Hippocampal formation (tissue), 2 donors: ENCODE measurements around the gene KRTAP9-4.
"Not testable (repeated sequence)": the region's sequence is repeated elsewhere in the genome, so short reads cannot be mapped to it uniquely, and the experiment has no call there.

Experiments used
- DNase-seq, 2 donors: peaks; one replicate each; lab custom pipeline; 2025; lab: John Stamatoyannopoulos, UW

KRTAP9-4 gene, protein sequence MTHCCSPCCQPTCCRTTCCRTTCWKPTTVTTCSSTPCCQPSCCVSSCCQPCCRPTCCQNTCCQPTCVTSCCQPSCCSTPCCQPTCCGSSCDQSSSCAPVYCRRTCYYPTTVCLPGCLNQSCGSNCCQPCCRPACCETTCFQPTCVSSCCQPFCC

DNA sequence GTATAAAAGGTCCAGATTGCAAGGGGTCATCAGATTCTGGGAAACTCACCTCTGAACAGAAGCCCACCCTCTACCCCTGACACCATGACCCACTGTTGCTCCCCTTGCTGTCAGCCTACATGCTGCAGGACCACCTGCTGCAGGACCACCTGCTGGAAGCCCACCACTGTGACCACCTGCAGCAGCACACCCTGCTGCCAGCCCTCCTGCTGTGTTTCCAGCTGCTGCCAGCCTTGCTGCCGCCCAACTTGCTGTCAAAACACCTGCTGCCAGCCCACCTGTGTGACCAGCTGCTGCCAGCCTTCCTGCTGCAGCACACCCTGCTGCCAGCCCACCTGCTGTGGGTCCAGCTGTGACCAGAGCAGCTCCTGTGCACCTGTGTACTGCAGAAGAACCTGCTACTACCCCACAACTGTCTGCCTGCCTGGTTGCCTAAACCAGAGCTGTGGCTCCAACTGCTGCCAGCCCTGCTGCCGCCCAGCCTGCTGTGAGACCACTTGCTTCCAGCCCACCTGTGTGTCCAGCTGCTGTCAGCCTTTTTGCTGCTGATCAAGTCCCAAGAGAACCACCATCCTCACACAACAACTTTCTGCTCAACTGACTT, at the start of gene KRTAP9-4:
Gene KRTAP9-4, plus strand, starts transcription at position 51 of the 604 bp plus-strand sequence. Its CDS starts 34 bp downstream, at position 85.
- not testable (repeated sequence) for DNase-seq

DNA sequence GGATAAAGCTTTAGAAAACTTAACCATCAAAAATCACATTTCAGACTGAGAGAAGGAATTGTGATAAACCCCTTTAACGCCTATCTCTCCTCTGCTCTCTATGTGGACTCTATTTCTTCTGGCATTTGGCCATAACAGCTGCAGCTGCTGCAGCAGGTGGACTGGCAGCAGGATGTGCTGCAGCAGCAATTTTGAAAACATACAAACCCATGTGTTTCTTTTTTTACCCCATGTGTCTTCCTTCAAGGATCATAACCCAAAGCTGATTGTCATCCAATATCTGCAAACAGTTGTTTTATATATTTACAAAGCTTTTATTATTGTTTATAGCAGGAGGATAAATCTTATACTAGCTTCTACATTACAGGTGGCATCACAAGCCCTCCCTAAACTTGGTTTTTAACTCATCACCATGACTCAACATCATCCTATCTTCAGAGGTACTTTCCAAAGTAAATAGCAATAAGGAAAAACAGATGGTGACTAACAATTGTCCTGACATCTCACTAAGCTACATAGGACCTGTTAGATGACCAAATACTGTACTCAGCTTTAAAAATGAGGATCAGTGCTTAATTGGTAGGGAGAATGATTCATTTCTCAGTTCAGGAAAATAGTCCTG, 37.5 kb upstream of the KRTAP9-4 start:
- no peak for DNase-seq

DNA sequence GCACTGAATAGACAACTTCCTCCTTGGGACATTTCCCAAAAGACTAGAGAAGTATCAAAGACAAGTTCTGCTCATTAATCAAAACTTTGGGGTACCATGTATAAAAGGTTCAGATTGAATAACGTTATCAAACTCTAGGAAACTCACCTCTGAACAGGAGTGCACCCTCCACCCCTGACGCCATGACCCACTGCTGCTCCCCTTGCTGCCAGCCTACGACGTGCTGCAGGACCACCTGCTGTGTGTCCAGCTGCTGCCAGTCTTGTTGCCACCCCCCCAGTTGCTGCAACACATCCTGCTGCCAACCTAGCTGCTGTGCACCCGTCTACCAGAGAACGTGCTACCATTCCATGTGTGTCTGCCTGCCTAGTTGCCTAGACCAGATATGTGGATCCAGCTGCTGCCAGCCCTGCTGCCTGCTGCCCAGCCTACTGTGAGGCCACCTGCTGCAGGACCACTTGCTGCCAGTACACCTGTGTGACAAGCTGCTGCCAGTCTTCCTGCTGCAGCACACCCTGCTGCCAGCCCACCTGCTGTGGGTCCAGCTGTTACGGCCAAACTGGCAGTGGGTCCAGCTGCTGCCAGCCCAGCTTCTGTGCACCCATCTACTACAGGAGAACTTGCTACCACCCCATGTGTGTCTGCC, 36.8 kb upstream of the KRTAP9-4 start:
- no peak for DNase-seq

DNA sequence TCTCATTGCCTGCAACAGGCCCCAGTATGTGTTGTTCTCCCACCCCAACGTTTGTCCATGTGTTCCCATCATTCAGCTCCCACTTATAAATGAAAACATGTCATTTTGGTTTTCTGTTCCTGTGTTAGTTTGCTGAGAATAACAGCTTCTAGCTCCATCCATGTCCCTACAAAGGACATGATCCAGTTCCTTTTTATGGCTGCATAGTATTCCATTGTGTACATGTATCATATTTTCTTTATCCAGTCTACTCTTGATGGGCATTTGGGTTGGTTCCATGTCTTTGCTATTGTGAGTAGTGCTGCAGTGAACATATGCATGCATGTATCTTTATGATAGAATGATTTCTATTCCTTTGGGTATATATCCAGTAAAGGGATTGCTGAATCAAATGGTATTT, 33.8 kb upstream of the KRTAP9-4 start:
- DNase-seq = no peak

DNA sequence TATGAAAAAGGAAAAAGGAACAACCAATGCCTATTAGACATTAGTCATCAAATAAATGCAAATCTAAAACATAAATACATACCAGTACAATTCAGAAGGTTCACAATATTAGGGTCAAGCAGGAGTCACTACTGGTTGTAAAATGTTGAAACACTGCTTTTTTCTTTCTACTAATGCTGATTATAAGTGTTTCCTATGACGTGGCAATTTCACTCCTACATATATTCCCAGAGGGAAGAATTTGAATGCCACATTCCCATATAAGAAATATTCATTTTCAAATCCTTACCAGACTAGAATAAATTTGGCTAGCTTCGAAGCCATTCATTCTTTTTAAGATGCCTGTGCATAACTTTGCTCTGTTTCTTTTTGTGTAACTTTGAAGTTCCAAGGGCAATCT, 25.7 kb upstream of the KRTAP9-4 start:
- DNase-seq = no peak

DNA sequence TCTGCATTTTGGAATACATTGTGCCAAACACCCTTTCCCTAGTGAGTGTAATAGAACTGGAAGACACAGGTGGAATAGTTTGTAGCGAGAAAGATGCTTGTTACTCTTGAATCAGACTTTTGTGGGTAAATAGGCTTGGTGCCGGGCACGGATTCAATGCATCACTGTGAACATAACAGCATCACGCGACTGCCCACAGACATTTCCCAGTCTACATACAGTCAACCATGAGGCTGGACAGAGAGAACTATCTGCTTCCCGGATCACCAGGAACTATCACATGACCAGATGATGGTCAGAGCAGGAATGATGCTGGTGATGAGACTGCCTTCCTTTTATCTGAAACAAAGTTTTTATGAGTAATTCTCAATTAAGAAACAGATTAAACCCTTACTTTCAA, 23.4 kb upstream of the KRTAP9-4 start:
- no peak for DNase-seq

DNA sequence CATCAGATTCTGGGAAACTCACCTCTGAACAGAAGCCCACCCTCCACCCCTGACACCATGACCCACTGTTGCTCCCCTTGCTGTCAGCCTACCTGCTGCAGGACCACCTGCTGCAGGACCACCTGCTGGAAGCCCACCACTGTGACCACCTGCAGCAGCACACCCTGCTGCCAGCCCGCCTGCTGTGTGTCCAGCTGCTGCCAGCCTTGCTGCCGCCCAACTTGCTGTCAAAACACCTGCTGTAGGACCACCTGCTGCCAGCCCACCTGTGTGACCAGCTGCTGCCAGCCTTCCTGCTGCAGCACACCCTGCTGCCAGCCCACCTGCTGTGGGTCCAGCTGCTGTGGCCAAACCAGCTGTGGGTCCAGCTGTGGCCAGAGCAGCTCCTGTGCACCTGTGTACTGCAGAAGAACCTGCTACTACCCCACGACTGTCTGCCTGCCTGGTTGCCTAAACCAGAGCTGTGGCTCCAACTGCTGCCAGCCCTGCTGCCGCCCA, 22.8 kb upstream of the KRTAP9-4 start, which contains the start of gene KRTAP9-2:
Gene KRTAP9-2, plus strand, starts transcription at position 51 of the 498 bp plus-strand sequence. Its CDS starts 7 bp downstream, at position 58.
- not testable (repeated sequence) for DNase-seq

DNA sequence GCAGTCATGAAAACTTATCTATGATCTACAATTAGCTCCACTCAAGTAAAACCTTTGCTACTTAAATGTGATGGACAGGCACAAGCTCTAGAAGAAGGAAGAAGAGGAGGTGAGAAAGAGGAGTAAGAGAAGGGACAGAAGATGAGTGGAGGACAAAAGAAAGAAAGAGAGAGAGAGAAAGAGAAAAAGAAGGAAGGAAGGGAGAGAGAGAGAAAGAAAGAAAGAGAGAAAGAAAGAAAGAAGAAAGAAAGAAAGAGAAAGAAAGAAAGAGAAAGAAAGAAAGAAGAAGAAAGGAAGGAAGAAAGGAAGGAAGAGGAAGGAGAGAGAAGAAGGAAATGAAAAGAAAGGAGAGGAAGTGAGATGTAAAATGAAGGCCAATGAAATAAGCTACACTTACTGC, 19.4 kb upstream of the KRTAP9-4 start:
- DNase-seq = no peak

DNA sequence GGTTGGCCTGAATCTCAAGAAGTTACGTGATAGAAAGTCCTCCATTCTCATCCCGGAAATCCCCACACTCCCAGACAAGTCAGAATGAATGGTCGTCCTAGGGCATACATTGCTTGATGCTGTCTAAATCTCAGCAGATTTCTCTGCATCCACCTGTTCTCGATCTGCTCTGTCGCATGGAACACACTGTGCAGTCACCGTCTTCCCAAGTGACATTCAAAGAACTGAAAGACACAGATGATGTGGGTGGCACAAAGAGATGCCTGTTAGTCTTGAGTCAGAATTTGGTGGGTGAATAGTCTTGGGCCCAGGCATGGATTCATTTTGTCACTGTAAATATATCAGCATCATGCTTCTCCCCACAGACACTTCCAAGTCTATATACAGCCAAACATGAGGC, 17.8 kb upstream of the KRTAP9-4 start:
- no peak for DNase-seq

DNA sequence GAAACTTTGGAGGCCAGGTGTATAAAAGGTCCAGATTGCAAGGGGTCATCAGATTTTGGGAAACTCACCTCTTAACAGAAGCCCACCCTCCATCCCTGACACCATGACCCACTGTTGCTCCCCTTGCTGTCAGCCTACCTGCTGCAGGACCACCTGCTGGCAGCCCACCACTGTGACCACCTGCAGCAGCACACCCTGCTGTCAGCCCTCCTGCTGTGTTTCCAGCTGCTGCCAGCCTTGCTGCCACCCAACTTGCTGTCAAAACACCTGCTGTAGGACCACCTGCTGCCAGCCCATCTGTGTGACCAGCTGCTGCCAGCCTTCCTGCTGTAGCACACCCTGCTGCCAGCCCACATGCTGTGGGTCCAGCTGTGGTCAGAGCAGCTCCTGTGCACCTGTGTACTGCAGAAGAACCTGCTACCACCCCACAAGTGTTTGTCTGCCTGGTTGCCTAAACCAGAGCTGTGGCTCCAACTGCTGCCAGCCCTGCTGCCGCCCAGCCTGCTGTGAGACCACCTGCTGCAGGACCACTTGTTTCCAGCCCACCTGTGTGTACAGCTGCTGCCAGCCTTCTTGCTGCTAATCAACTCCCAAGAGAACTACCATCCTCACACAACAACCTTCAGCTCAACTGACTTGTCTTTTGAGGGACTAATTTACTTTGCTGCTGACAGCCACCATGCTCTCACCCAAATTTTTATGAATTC, 16.9 kb upstream of the KRTAP9-4 start, which contains the start of gene KRTAP9-3:
Gene KRTAP9-3, plus strand, starts transcription at position 51 of the 707 bp plus-strand sequence. Its CDS starts 53 bp downstream, at position 104.
- not testable (repeated sequence) for DNase-seq

DNA sequence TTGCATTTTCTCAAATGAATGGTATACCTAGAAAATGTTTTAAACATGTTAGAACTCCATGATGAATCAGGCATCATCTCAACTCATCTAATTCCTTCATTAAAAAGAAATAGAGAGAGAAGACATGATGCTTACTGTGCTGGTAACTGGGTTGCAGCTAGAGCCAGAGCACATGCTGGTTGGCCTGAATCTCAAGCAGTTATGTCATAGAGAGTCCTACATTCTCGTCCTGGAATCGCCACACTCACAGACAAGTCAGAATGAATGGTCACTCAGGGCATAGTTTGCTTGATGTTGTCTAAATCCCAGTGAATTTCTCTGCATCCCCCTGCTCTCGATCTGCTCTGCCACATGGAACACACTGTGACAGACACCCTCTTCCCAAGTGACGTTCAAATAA, 12.4 kb upstream of the KRTAP9-4 start:
- not testable (repeated sequence) for DNase-seq

DNA sequence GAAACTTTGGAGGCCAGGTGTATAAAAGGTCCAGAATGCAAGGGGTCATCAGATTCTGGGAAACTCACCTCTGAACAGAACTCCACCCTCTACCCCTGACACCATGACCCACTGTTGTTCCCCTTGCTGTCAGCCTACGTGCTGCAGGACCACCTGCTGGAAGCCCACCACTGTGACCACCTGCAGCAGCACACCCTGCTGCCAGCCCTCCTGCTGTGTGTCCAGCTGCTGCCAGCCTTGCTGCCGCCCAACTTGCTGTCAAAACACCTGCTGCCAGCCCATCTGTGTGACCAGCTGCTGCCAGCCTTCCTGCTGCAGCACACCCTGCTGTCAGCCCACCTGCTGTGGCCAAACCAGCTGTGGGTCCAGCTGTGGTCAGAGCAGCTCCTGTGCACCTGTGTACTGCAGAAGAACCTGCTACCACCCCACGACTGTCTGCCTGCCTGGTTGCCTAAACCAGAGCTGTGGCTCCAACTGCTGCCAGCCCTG, 11.5 kb upstream of the KRTAP9-4 start, which contains the start of gene KRTAP9-8:
Gene KRTAP9-8, plus strand, starts transcription at position 51 of the 489 bp plus-strand sequence. Its CDS starts 53 bp downstream, at position 104.
- not testable (repeated sequence) for DNase-seq

DNA sequence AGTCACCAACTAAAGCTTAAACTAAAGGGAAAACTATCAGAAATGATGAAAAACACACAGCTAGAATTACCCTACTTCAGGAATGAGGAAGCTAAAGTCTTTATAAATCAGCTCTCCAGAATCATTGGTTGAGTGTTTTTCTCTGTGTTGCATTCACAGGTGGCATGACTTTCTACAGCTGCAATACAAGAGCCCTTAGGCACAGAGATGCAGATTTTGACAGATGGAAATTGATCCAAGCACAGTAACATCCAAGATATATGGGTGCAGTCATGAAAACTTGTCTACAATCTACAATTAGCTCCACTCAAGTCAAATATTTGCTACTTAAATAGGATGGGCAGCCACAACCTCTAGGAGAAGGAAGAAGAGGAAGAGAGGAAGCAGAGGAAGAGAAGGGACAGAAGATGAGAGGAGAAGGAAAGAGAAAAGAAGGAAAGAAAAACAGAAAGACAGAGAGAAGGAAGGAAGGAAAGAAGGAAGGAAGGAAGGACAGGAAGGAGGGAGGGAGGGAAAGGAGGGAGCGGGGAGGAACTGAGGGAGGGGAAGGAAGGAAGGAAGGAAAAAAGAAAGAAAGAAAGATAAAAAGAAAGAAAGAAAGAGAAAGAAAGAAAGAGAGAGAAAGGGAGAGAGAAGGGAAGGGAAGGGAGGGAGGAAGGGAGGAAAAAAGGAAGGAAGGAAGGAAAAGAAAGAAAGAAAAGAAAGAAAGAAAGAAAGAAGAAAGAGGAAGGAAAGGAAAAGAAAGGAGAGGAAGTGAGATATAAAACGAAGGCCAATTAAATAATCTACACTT, 2.3 kb upstream of the KRTAP9-4 start:
- DNase-seq = not testable (repeated sequence)

DNA sequence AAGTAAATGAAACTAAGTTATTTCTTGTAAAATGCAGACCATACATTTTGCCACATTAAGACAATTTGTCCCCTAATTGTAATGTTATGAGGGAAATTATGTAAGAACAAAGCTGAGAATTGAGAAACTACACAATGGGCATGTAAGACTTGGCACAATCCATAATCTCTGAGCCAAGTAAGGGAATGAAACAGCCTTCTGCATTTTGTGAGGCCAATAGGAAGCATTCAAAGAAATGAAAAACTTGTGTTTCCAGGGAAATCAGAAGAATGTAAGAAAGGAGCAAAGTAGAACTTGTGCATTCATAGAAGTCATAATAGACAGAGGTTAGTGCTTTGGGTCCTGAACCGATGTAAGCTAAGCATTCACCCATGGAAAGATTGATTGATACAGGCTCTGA, 1.8 kb downstream of the KRTAP9-4 start:
- no peak for DNase-seq

DNA sequence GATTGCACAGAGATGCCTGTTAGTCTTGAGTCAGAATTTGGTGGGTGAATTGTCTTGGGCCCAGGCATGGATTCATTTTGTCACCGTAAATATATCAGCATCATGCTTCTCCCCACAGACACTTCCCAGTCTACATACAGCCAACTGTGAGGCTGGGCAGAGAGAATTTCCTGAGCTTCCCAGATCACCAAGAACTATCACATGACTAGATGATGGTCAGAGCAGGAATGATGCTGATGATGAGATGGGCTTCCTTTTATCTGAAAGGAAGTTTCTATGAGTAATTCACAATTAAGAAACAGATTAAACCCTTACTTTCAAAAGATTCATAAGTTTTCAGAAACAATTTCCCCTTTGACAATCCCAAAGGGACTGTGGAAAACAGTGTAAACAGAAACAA, 5.4 kb downstream of the KRTAP9-4 start:
- no peak for DNase-seq

DNA sequence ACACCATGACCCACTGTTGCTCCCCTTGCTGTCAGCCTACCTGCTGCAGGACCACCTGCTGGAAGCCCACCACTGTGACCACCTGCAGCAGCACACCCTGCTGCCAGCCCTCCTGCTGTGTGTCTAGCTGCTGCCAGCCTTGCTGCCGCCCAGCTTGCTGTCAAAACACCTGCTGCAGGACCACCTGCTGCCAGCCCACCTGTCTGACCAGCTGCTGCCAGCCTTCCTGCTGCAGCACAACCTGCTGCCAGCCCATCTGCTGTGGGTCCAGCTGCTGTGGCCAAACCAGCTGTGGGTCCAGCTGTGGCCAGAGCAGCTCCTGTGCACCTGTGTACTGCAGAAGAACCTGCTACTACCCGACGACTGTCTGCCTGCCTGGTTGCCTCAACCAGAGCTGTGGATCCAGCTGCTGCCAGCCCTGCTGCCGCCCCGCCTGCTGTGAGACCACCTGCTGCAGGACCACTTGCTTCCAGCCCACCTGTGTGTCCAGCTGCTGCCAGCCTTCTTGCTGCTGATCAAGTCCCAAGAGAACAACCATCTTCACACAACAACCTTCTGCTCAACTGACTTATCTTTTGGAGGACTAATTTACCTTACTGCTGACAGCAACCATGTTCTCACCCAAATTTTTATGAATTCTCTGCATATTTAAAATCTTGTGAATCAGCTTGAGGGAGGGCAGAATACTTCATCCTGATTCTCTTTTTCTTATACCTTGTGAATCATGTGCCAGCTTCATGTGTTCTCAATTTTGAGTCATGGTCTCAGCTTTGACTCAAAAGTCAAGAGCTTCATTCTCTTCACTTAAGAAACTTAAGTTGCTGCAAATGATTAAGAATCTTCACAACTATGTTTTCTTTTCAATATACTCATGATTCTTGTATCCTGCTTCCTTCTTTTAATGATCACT, 6.1 kb downstream of the KRTAP9-4 start, which contains the start of gene KRTAP9-9:
Gene KRTAP9-9, plus strand, starts transcription at position 4 of the 910 bp plus-strand sequence.
- DNase-seq = not testable (repeated sequence)

DNA sequence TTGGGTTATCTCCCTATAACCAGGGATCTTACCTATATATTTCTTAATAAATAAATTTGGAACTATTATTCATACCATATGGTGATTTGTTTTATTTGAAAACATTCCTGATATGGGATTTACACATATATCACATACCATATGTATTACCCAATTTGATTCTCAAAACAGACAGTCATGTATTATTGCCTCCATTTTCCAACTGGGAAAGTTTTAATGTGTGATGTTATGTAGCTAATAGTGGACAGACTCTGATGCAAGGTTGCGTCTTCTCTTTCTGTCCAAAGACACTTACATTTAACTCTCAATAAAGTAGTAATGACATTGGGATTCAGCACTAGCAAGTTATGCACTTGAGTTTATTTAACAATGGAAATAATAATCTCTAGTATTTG, 6.8 kb downstream of the KRTAP9-4 start:
- DNase-seq = no peak

DNA sequence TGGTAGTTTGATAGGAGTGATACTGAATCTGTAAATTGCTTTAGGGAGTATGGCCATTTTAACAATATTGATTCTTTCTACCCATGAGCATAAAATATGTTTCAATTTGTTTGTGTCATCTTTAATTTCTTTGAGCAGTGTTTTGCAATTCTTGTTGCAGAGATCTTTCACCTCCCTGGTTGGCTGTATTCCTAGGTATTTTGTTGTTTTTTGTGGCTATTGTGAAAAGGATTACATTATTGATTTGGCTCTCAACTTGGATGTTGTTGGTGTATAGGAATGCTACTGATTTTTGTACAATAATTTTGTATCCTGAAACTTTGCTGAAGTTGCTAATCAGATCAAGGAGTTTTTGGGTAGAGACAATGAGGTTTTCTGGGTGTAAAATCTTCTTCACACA, 8.9 kb downstream of the KRTAP9-4 start:
- no peak for DNase-seq

DNA sequence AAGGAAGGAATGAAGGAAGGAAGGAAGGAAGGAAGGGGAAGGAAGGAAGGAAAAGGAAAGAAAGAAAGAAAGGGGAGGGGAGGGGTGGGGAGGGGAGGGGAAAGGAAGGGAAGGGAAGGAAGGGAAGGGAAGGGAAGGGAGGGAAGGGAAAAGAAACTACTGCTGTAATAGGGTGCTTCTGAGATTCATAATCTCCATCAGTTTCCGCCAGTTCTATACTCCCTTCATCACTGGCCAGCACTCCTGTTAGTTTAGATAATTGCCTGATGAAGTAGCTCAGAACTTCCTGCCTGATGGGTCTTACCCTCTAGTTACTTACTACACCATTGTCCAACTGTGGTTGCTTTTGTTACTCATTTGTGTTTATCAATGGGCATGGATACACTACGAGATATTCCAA, 13.7 kb downstream of the KRTAP9-4 start:
- no peak for DNase-seq
